Testis (tissue), 2 donors: ENCODE results near the gene PSMD14.

Experiments used
- CTCF ChIP-seq, 3 experiments: fragments of 450-650 bp in 2 of 3; fragments of 200-600 bp in 1 of 3; sonication (generic) in 1 of 3; IDR thresholded peaks; one replicate each; pipeline ENCODE4 v1.5.1; 2016 to 2019; ENCODE audit warnings: antibody characterized with exemption in 3 of 3, mild to moderate bottlenecking in 2 of 3, moderate library complexity in 1 of 3
- POLR2A ChIP-seq: fragments of 450-650 bp; IDR thresholded peaks from one replicate; pipeline ENCODE4 v1.6.1; 2017; ENCODE audit warnings: antibody characterized with exemption, mild to moderate bottlenecking, moderate library complexity

- TF ChIP-seq CTCF (IDR thresholded peaks at IDR 0.05) (no peak), POLR2A (no peak)
Observed at GRCh38 chr2:161448431-161448830, 140.2 kb downstream of the PSMD14 start.
